ENCODE results near the gene IL21R.

IL21R gene

GRCh38 chr16:27460663-27461482, 58.9 kb downstream of the IL21R start:
- no peak overlapping the region for H3K27ac ChIP-seq
- no peak for TF ChIP-seq ZFX (IDR thresholded peaks at IDR 0.05)
- no peak for TF ChIP-seq CTCF (conservative IDR thresholded peaks at IDR 0.05)

GRCh38 chr16:27461483-27462171, 59.7 kb downstream of the IL21R start:
- no peak for TF ChIP-seq ZFX (IDR thresholded peaks at IDR 0.05)
- no peak overlapping the region for H3K27ac ChIP-seq

- no peak overlapping the region for H3K27ac ChIP-seq
- TF ChIP-seq ZFX (IDR thresholded peaks at IDR 0.05) (no peak), CTCF (conservative IDR thresholded peaks at IDR 0.05) (no peak)
Observed at GRCh38 chr16:27462200-27462845, 60.3 kb downstream of the IL21R start.

- no peak overlapping the region for H3K27ac ChIP-seq
- TF ChIP-seq CTCF (conservative IDR thresholded peaks at IDR 0.05), result no peak
- no peak for TF ChIP-seq ZFX (IDR thresholded peaks at IDR 0.05)
Observed at GRCh38 chr16:27462846-27463682, 61.1 kb downstream of the IL21R start.

GRCh38 chr16:27463741-27464591, 62.0 kb downstream of the IL21R start:
- no peak overlapping the region for H3K27ac ChIP-seq
- TF ChIP-seq ZFX (IDR thresholded peaks at IDR 0.05) (no peak), CTCF (conservative IDR thresholded peaks at IDR 0.05) (no peak)

- no peak for TF ChIP-seq CTCF (conservative IDR thresholded peaks at IDR 0.05)
- TF ChIP-seq ZFX (IDR thresholded peaks at IDR 0.05), result no peak
- no peak overlapping the region for H3K27ac ChIP-seq
Observed at GRCh38 chr16:27464626-27465482, 62.9 kb downstream of the IL21R start.
